Gastrocnemius medialis (tissue), 4 donors: Measurements from ENCODE around the gene CD163. TPM values are rescaled to one million over a fixed set of nuclear protein-coding genes. Genes with fewer than 3 reads are reported as not detected.
A peak's percentile ranks its signal among the peaks of the same experiment; 100 is the strongest.
"Not testable (repeated sequence)": the region's sequence is repeated elsewhere in the genome, so short reads cannot be mapped to it uniquely, and the experiment has no call there.

Source experiments
- ATAC-seq, 2 donors: fragments of 150-250 bp; one replicate each; pipeline ENCODE4 v1.9.1; 2016
- DNase-seq, 2 donors: peaks; one replicate each; pipeline ENCODE4 v3.0.0-alpha.2; 2019
- H3K27ac ChIP-seq, 4 donors: fragments of 200-600 bp; sonication (generic); 1 replicate in 1 of 4; 2 replicates in 3 of 4; pipeline ENCODE4 v1.5.1; 2016 to 2018; ENCODE audit warnings: mild to moderate bottlenecking in 2 of 4, moderate library complexity in 1 of 4
- H3K27me3 ChIP-seq, 3 donors: fragments of 200-600 bp; sonication (generic) in 2 of 3; 1 replicate in 1 of 3; 2 replicates in 2 of 3; pipeline versions ENCODE4 v1.5.1 to v1.6.0; 2016 to 2019; ENCODE audit warnings: mild to moderate bottlenecking in 1 of 3, moderate library complexity in 1 of 3
- H3K36me3 ChIP-seq, 2 donors: fragments of 200-600 bp; sonication (generic) in 1 of 2; one replicate each; pipeline ENCODE4 v1.5.1; 2017 to 2018
- H3K4me1 ChIP-seq, 2 donors: fragments of 200-600 bp; sonication (generic) in 1 of 2; one replicate each; pipeline ENCODE4 v1.5.1; 2016 to 2017; ENCODE audit warnings: mild to moderate bottlenecking in 2 of 2
- H3K4me3 ChIP-seq, 4 donors: fragments of 200-600 bp; sonication (generic) in 3 of 4; 1 replicate in 1 of 4; 2 replicates in 3 of 4; pipeline ENCODE4 v1.5.1; 2016 to 2019; ENCODE audit warnings: mild to moderate bottlenecking in 2 of 4
- H3K9me3 ChIP-seq, 3 donors: fragments of 200-600 bp; sonication (generic) in 2 of 3; 1 replicate in 1 of 3; 2 replicates in 2 of 3; pipeline ENCODE4 v1.5.1; 2016 to 2019
- POLR2A ChIP-seq, 2 donors: fragments of 450-650 bp; IDR thresholded peaks; one replicate each; pipeline ENCODE4 v1.6.1; 2017; ENCODE audit warnings: antibody characterized with exemption in 2 of 2, mild to moderate bottlenecking in 2 of 2, moderate library complexity in 2 of 2
- in situ Hi-C, 4 donors: fragments of 200-750 bp; cut with MboI; loops; one replicate each; pipeline versions ENCODE4 v1.15.0 to v1.8.0; 2017; ENCODE audit warnings: low sequenced_read_pairs in 4 of 4
- intact Hi-C: fragments of 100-400 bp; cut with DNase I; formaldehyde crosslinking; loops from one replicate; pipeline ENCODE4 v1.15.1; 2023; ENCODE audit warnings: low total_unique reads
- total RNA-seq, 4 donors: library from RNA; depleted of rRNA; stranded (reverse); fragments of >200 nt; gene quantifications; one replicate each; pipeline versions ENCODE4 v1.1.0 to v1.2.3, GENCODE V29; 2016
- TF ChIP-seq, protein P1 (sequence below), 5 experiments: fragments of 450-650 bp in 3 of 5; fragments of 200-600 bp in 2 of 5; sonication (generic) in 2 of 5; IDR thresholded peaks in 4 of 5; conservative IDR thresholded peaks in 1 of 5; 1 replicate in 4 of 5; 2 replicates in 1 of 5; pipeline ENCODE4 v1.5.1; 2016 to 2019; ENCODE audit warnings: antibody characterized with exemption in 5 of 5, mild to moderate bottlenecking in 3 of 5, moderate library complexity in 3 of 5

The CD163 gene
- total RNA-seq, 4 donors from 2014 or later = 20.7 to 57.7 (median 38.1) TPM

DNA sequence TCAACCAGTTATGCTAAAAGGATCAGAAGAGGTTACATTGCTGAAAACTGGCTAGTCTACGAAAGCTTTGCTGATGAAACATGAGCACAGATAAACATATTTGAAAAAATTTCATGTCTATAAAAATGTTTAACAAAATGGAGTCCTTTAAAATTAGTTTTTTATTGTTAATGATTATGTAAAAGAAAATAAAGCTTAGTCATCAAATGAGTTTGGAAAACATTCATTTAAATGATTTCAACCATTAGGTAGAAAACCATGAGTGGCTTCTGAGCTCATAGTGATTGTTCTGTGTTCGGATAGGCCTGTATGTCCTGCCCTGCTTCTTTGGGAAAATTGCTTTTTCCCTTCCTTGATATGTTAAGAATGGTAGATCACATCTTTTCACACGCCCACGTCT, 59.0 kb downstream of the CD163 start:
- intact Hi-C loops = no loop called here
- no peak overlapping the region for H3K27ac ChIP-seq

DNA sequence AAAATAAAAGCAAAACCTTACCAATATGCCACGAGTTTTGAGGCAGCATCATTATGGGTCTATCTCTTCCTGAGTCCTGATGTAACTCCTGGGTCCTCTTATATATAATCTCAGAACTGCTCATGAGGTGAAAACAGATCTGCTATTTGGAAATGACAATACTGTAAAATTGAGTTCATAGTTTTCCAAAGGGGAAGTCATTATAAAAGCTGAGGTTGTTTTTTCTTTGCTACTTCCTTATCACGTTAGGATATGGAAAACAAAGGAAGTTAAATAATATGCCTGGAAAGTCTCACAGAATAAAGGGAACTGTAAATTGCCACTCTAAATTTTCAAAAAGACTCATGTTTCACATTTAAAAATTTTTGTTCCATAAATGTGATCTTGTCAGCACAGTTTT, 59.5 kb downstream of the CD163 start, which contains the start of gene CD163L1:
TSS of gene CD163L1 (minus strand) at position 78 of the 400 bp plus-strand sequence. CDS start at position 52, 26 bp downstream.
- intact Hi-C loops (no loop called here), in situ Hi-C loops (no loop called here)
- H3K27me3 ChIP-seq = peaks cover under 1 to 9% (median 2%) of the 10 kb centered on the region in 3 donors
- no peak within 1 kb of the TSS for H3K27ac ChIP-seq
- no peak within 1 kb of the TSS for H3K4me3 ChIP-seq
- no peaks in the 10 kb centered on the region for H3K36me3 ChIP-seq
- no peak for TF ChIP-seq POLR2A (IDR thresholded peaks at IDR 0.05)
- TF ChIP-seq, protein P1, sequence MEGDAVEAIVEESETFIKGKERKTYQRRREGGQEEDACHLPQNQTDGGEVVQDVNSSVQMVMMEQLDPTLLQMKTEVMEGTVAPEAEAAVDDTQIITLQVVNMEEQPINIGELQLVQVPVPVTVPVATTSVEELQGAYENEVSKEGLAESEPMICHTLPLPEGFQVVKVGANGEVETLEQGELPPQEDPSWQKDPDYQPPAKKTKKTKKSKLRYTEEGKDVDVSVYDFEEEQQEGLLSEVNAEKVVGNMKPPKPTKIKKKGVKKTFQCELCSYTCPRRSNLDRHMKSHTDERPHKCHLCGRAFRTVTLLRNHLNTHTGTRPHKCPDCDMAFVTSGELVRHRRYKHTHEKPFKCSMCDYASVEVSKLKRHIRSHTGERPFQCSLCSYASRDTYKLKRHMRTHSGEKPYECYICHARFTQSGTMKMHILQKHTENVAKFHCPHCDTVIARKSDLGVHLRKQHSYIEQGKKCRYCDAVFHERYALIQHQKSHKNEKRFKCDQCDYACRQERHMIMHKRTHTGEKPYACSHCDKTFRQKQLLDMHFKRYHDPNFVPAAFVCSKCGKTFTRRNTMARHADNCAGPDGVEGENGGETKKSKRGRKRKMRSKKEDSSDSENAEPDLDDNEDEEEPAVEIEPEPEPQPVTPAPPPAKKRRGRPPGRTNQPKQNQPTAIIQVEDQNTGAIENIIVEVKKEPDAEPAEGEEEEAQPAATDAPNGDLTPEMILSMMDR (IDR thresholded peaks at IDR 0.05 in 4 of 5, conservative IDR thresholded peaks at IDR 0.05 in 1 of 5) = no peak
- DNase-seq = no peak
- H3K4me1 ChIP-seq = no peaks in the 10 kb centered on the region
- ATAC-seq = no peak
- no peaks in the 10 kb centered on the region for H3K9me3 ChIP-seq

More for the DNA sequence above, 59.0 kb downstream of the CD163 start:
- in situ Hi-C loops = no loop called here
- Histone ChIP-seq H3K4me1 (no peaks in the 10 kb centered on the region), H3K27me3 (peaks cover 0 to 9% (median 2%) of the 10 kb centered on the region in 3 donors), H3K9me3 (no peaks in the 10 kb centered on the region), H3K4me3 (no peak overlapping the region), H3K36me3 (no peaks in the 10 kb centered on the region)
- ATAC-seq (no peak), DNase-seq (no peak)
- TF ChIP-seq POLR2A (IDR thresholded peaks at IDR 0.05) = no peak
- TF ChIP-seq, protein P1 (IDR thresholded peaks at IDR 0.05 in 4 of 5, conservative IDR thresholded peaks at IDR 0.05 in 1 of 5) = no peak

GRCh38 chr12:7441216-7441615, 62.4 kb downstream of the CD163 start:
- Histone ChIP-seq H3K27ac (no peak overlapping the region), H3K4me1 (no peaks in the 10 kb centered on the region), H3K9me3 (no peaks in the 10 kb centered on the region), H3K36me3 (no peaks in the 10 kb centered on the region), H3K27me3 (peaks cover 3 to 9% (median 7%) of the 10 kb centered on the region in 3 donors), H3K4me3 (no peak overlapping the region)
- TF ChIP-seq, protein P1 (IDR thresholded peaks at IDR 0.05 in 4 of 5, conservative IDR thresholded peaks at IDR 0.05 in 1 of 5) = no peak
- no peak for TF ChIP-seq POLR2A (IDR thresholded peaks at IDR 0.05)
- DNase-seq = no peak
- no peak for ATAC-seq
- intact Hi-C loops = no loop called here
- in situ Hi-C loops = no loop called here

GRCh38 chr12:7439579-7440505, 63.7 kb downstream of the CD163 start:
- in situ Hi-C loops (no loop called here), intact Hi-C loops (no loop called here)
- H3K4me1 ChIP-seq = no peaks in the 10 kb centered on the region
- DNase-seq (no peak), ATAC-seq (no peak)
- H3K27ac ChIP-seq = no peak overlapping the region
- H3K27me3 ChIP-seq = peaks cover 3 to 9% (median 7%) of the 10 kb centered on the region in 3 donors
- no peak for TF ChIP-seq POLR2A (IDR thresholded peaks at IDR 0.05)
- TF ChIP-seq, protein P1 (IDR thresholded peaks at IDR 0.05 in 4 of 5, conservative IDR thresholded peaks at IDR 0.05 in 1 of 5) = no peak
- no peaks in the 10 kb centered on the region for H3K9me3 ChIP-seq
- no peaks in the 10 kb centered on the region for H3K36me3 ChIP-seq
- peak overlapping the region in 1 of 4 donors; percentile 17 for H3K4me3 ChIP-seq

DNA sequence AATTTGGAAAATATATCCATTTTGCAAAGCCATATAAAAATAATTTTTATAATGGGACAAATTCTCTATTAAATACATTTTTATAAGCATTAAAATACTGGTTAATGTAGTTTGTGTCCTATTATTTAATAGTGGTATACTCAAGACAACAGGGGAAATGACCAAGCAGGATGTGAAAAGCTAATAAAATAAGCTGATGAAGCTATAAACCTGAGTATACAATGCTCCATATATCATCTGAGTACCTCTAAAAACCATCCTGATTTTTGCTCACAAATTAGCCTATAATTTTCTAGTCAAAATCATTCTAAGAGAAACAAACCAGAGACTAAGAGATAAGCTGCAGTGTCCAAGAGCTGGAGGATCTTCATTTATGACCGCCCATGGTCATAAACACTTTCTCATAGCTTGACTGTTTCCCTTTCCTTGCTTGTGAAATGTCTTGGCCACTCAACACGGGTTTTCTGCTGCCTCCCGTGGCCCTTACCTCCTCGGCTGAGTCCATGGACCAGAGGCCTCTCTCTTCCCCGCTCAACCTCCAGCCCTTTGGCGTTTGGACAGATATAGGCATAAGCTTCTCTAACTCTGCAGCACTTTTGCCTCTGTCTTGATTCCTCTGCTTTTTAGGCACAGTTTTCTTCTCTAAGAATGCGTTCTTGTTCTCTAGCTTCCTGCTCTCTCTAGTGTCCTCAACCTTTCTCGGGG, 65.1 kb downstream of the CD163 start:
- H3K4me1 ChIP-seq, H3K27ac ChIP-seq, DNase-seq, H3K36me3 ChIP-seq, in situ Hi-C loops, H3K9me3 ChIP-seq, intact Hi-C loops, ATAC-seq, H3K4me3 ChIP-seq, H3K27me3 ChIP-seq: not testable (repeated sequence)

GRCh38 chr12:7437494-7437893, 66.1 kb downstream of the CD163 start:
- H3K4me1 ChIP-seq, ATAC-seq, H3K36me3 ChIP-seq, H3K27me3 ChIP-seq, in situ Hi-C loops, H3K9me3 ChIP-seq, H3K4me3 ChIP-seq, DNase-seq, intact Hi-C loops, H3K27ac ChIP-seq: not testable (repeated sequence)
